Gastroesophageal sphincter (tissue), 4 donors: Measurements from ENCODE around the gene GSG1L. TPM values are rescaled to one million over a fixed set of nuclear protein-coding genes. Genes with fewer than 3 reads are reported as not detected.

Source experiments
- ATAC-seq: fragments of 150-250 bp; one replicate; pipeline ENCODE4 v1.9.1; 2016; ENCODE audit warnings: mild to moderate bottlenecking, moderate library complexity
- H3K27ac ChIP-seq, 4 donors: fragments of 200-600 bp; sonication (generic) in 3 of 4; 1 replicate in 3 of 4; 2 replicates in 1 of 4; pipeline ENCODE4 v1.5.1; 2016 to 2019
- H3K27me3 ChIP-seq: fragments of 200-600 bp; sonication (generic); one replicate; pipeline ENCODE4 v1.5.1; 2019
- H3K36me3 ChIP-seq, 2 donors: fragments of 200-600 bp; sonication (generic); one replicate each; pipeline ENCODE4 v1.5.1; 2019; ENCODE audit warnings: control low read depth in 1 of 2
- H3K4me1 ChIP-seq, 3 donors: fragments of 200-600 bp; sonication (generic); 1 replicate in 2 of 3; 2 replicates in 1 of 3; pipeline ENCODE4 v1.5.1; 2016 to 2019; ENCODE audit warnings: control low read depth in 2 of 3
- H3K4me3 ChIP-seq, 2 donors: fragments of 200-600 bp; sonication (generic); one replicate each; pipeline ENCODE4 v1.5.1; 2019; ENCODE audit warnings: mild to moderate bottlenecking in 1 of 2, moderate library complexity in 1 of 2
- H3K9me3 ChIP-seq, 3 donors: fragments of 200-600 bp; sonication (generic); one replicate each; pipeline ENCODE4 v1.5.1; 2017 to 2019; ENCODE audit warnings: control low read depth in 2 of 3
- EP300 ChIP-seq: sonication (generic); formaldehyde crosslinking; IDR thresholded peaks from one replicate; pipeline ENCODE4 v1.6.1; 2017; ENCODE audit warnings: antibody characterized with exemption, mild to moderate bottlenecking
- POLR2A ChIP-seq, 2 donors: fragments of 450-650 bp; IDR thresholded peaks; one replicate each; pipeline ENCODE4 v1.6.1; 2017; ENCODE audit warnings: antibody characterized with exemption in 2 of 2, mild to moderate bottlenecking in 2 of 2, moderate library complexity in 1 of 2
- POLR2AphosphoS5 ChIP-seq: sonication (generic); formaldehyde crosslinking; IDR thresholded peaks from one replicate; pipeline ENCODE4 v1.6.1; 2017; ENCODE audit warnings: antibody characterized with exemption
- WGBS, 2 donors: methylation state at CpG; one replicate each; pipeline ENCODE4 v1.1.5; 2018; ENCODE audit warnings: low coverage in 1 of 2; 5-methylcytosine and 5-hydroxymethylcytosine counted together
- total RNA-seq, 4 donors: library from RNA; depleted of rRNA; stranded (reverse); fragments of >200 nt; gene quantifications; one replicate each; pipeline ENCODE4 v1.1.0, GENCODE V29; 2016
- TF ChIP-seq, protein P1 (sequence below), 4 experiments: fragments of 200-600 bp in 2 of 4; fragments of 450-650 bp in 2 of 4; sonication (generic) in 1 of 4; IDR thresholded peaks; one replicate each; pipeline ENCODE4 v1.5.1; 2017 to 2019; ENCODE audit warnings: antibody characterized with exemption in 4 of 4, mild to moderate bottlenecking in 2 of 4, moderate library complexity in 2 of 4

GSG1L gene
- total RNA-seq, 4 donors from 2014 or later: 1.0 TPM; not detected in 3

DNA sequence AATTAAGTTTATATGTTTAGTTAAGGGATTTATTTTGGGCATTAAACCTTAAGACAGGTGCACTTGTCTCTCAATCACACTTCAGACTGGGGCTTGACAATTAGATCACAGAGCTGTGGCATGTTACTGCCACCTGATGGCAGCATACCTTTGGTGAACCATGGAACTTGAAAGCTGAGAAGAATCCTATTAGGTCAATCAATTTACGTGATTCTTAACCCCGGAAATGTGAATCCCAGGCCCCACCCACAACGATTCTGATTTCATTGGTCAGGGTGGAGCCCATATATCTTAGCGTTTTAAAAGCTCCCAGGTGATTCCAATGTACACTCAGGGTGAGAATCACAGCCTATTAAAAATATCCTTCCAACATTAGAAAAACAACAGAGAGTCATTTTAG is 91.0 kb downstream of the GSG1L start:
- Histone ChIP-seq H3K27ac (no peak overlapping the region), H3K27me3 (peaks cover 10% of the 10 kb centered on the region), H3K9me3 (peaks cover 0 to 16% (median 0%) of the 10 kb centered on the region in 3 donors), H3K4me3 (no peak overlapping the region), H3K4me1 (no peaks in the 10 kb centered on the region), H3K36me3 (no peaks in the 10 kb centered on the region)
- ATAC-seq: no peak
- 2% methylated on average over 4 of the region's 4 CpGs; no CpG with 5 or more reads in 1 of the 2 donors for WGBS, 2 donors
- no peak for TF ChIP-seq EP300
- TF ChIP-seq, protein P1, sequence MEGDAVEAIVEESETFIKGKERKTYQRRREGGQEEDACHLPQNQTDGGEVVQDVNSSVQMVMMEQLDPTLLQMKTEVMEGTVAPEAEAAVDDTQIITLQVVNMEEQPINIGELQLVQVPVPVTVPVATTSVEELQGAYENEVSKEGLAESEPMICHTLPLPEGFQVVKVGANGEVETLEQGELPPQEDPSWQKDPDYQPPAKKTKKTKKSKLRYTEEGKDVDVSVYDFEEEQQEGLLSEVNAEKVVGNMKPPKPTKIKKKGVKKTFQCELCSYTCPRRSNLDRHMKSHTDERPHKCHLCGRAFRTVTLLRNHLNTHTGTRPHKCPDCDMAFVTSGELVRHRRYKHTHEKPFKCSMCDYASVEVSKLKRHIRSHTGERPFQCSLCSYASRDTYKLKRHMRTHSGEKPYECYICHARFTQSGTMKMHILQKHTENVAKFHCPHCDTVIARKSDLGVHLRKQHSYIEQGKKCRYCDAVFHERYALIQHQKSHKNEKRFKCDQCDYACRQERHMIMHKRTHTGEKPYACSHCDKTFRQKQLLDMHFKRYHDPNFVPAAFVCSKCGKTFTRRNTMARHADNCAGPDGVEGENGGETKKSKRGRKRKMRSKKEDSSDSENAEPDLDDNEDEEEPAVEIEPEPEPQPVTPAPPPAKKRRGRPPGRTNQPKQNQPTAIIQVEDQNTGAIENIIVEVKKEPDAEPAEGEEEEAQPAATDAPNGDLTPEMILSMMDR (IDR thresholded peaks at IDR 0.05): peak in 2 of 4 experiments; percentile 10 to 49

DNA sequence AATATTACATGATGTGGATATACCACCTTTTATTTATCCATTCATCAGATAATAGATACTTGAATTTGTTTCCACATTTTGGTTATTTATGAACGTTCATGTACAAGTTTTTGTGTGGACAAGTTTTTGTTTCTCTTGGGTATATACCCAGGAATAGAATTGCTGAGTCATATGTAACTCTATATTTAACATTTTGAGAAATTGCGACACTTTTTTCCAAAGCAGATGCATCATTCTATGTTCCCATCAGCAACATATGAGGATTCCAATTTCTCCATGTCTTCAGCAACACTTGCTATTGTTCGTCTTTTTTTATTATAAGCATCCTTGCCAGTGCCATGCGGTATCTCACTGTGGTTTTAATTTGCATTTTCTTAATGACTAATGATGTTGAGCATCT is 93.9 kb downstream of the GSG1L start:
- TF ChIP-seq, protein P1 (IDR thresholded peaks at IDR 0.05): no peak
- TF ChIP-seq EP300 (no peak), POLR2AphosphoS5 (no peak)
- H3K36me3 ChIP-seq: no peaks in the 10 kb centered on the region
- no peak overlapping the region for H3K4me3 ChIP-seq
- H3K27ac ChIP-seq: no peak overlapping the region
- no peaks in the 10 kb centered on the region for H3K4me1 ChIP-seq
- 44 to 81% methylated on average over 4 of the region's 4 CpGs for WGBS, 2 donors
- H3K9me3 ChIP-seq: peaks cover 0 to 16% (median 0%) of the 10 kb centered on the region in 3 donors
- H3K27me3 ChIP-seq: no peaks in the 10 kb centered on the region
- no peak for ATAC-seq

DNA sequence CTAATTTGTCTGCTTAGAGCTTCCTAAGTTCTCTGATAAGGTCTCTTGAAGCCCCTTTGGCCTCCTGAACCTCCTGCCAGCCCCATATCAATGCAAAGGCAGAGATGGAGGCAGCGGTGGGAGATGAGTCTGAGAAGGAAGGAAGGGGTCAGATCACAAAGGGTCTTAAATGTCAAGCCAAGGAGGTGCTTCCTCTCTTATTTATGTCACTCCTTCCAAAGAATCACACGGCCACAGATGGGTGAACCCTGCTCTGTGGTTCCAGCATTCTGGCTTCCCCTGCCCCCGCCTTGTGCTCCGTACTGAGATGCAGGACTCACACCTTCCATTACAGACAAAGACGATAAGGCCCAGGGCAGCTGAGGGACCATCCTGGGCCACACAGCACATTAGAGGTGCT is 96.3 kb downstream of the GSG1L start:
- H3K36me3 ChIP-seq: no peaks in the 10 kb centered on the region
- H3K9me3 ChIP-seq: peaks cover 0 to 20% (median 0%) of the 10 kb centered on the region in 3 donors
- H3K27ac ChIP-seq: no peak overlapping the region
- no peaks in the 10 kb centered on the region for H3K27me3 ChIP-seq
- H3K4me3 ChIP-seq: no peak overlapping the region
- TF ChIP-seq EP300: no peak
- no peak for TF ChIP-seq POLR2A (IDR thresholded peaks at IDR 0.05)
- TF ChIP-seq POLR2AphosphoS5: no peak
- TF ChIP-seq, protein P1 (IDR thresholded peaks at IDR 0.05): no peak
- H3K4me1 ChIP-seq: no peaks in the 10 kb centered on the region
- WGBS, 2 donors: 85 to 90% methylated on average over 2 of the region's 5 CpGs
- no peak for ATAC-seq

DNA sequence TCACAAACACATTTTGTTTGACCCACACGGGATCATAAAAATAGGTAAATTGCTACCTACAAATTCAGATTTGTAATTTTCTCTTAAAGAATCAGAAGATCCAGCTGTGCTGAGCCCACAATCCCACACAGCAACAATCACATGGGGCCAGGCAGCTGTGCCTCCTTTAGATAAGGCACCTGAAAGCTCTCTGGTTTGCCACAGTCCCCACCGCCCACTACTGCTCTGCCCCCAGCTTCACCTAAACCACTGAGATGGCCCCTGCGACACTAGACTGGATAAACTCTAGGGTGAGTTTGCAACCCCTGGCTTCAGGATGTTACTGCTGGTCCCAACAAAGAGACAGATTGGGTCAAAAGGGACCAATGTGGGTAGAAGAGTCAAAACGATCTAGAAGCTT is 96.8 kb downstream of the GSG1L start:
- ATAC-seq: no peak
- Histone ChIP-seq H3K4me3 (no peak overlapping the region), H3K27ac (no peak overlapping the region), H3K9me3 (peaks cover 0 to 18% (median 0%) of the 10 kb centered on the region in 3 donors), H3K27me3 (no peaks in the 10 kb centered on the region), H3K4me1 (no peaks in the 10 kb centered on the region), H3K36me3 (no peaks in the 10 kb centered on the region)
- WGBS, 2 donors: 87 to 90% methylated on average over 2 to 3 of the region's 4 CpGs
- TF ChIP-seq, protein P1 (IDR thresholded peaks at IDR 0.05): no peak
- TF ChIP-seq EP300 (no peak), POLR2AphosphoS5 (no peak), POLR2A (IDR thresholded peaks at IDR 0.05) (no peak)

DNA sequence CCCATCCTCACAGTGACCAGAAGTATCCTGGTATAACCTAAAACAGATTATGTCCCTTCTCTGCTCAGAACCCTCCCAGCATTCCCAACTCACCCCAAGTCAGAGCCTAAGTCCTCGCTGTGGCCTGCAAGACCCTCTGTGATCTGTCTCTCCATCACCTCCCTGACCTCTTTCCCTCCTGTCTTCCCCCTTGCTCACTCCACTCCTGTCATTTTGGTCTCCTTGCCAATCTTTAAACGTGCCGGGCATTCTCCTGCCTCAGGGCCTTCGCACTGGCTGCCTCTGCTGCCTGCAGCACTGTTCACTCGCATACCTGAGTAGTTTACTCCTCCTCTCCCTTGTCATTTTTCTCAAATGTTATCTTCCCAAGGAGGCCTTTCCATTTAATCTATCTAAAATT is 97.7 kb downstream of the GSG1L start:
- H3K9me3 ChIP-seq: peaks cover 0 to 11% (median 0%) of the 10 kb centered on the region in 3 donors
- 80 to 86% methylated on average over 5 of the region's 5 CpGs for WGBS, 2 donors
- H3K36me3 ChIP-seq: no peaks in the 10 kb centered on the region
- TF ChIP-seq POLR2AphosphoS5 (no peak), EP300 (no peak), POLR2A (IDR thresholded peaks at IDR 0.05) (no peak)
- TF ChIP-seq, protein P1 (IDR thresholded peaks at IDR 0.05): no peak
- H3K27ac ChIP-seq: no peak overlapping the region
- no peak for ATAC-seq
- H3K27me3 ChIP-seq: no peaks in the 10 kb centered on the region
- no peak overlapping the region for H3K4me3 ChIP-seq
- peaks cover 0 to 4% (median 0%) of the 10 kb centered on the region in 3 donors for H3K4me1 ChIP-seq
